ENCODE measurements around the gene TCP11.

TCP11 gene

GRCh38 chr6:35141007-35141655, at the start of gene TCP11:
TSS of gene TCP11 (minus strand) at chr6:35141339. CDS start at chr6:35140870, 469 bp downstream.
- H3K27me3 ChIP-seq: peaks cover 32% of the 10 kb centered on the region
- no peak for TF ChIP-seq CTCF (IDR thresholded peaks at IDR 0.05)
- peaks cover 9% of the 10 kb centered on the region in 2 experiments for H3K4me1 ChIP-seq (ENCODE audit: control insufficient read depth in 1 of 2, insufficient read depth in 1 of 2, low read depth in 1 of 2, low read length in 1 of 2)
- H3K27ac ChIP-seq: no peak within 1 kb of the TSS
- no peaks in the 10 kb centered on the region for H3K9me3 ChIP-seq
- no peak within 1 kb of the TSS for H3K4me3 ChIP-seq (ENCODE audit: low read depth in 1 of 2, low read length in 1 of 2)
- no peaks in the 10 kb centered on the region for H3K36me3 ChIP-seq

- Histone ChIP-seq H3K4me1 (ENCODE audit: control insufficient read depth in 1 of 2, insufficient read depth in 1 of 2, low read depth in 1 of 2, low read length in 1 of 2) (no peaks in the 10 kb centered on the region), H3K4me3 (ENCODE audit: low read depth in 1 of 2, low read length in 1 of 2) (no peak overlapping the region), H3K9me3 (no peaks in the 10 kb centered on the region), H3K27ac (no peak overlapping the region), H3K36me3 (no peaks in the 10 kb centered on the region), H3K27me3 (peaks cover 20% of the 10 kb centered on the region)
- TF ChIP-seq CTCF (IDR thresholded peaks at IDR 0.05): no peak
Observed at GRCh38 chr6:35190306-35190705, 49.2 kb upstream of the TCP11 start.

GRCh38 chr6:35188886-35189285, 47.7 kb upstream of the TCP11 start:
- Histone ChIP-seq H3K9me3 (no peaks in the 10 kb centered on the region), H3K27ac (no peak overlapping the region), H3K36me3 (no peaks in the 10 kb centered on the region), H3K4me3 (ENCODE audit: low read depth in 1 of 2, low read length in 1 of 2) (no peak overlapping the region), H3K27me3 (peaks cover 8% of the 10 kb centered on the region), H3K4me1 (ENCODE audit: control insufficient read depth in 1 of 2, insufficient read depth in 1 of 2, low read depth in 1 of 2, low read length in 1 of 2) (no peaks in the 10 kb centered on the region)
- TF ChIP-seq CTCF (IDR thresholded peaks at IDR 0.05): no peak

- Histone ChIP-seq H3K4me1 (ENCODE audit: control insufficient read depth in 1 of 2, insufficient read depth in 1 of 2, low read depth in 1 of 2, low read length in 1 of 2) (no peaks in the 10 kb centered on the region), H3K36me3 (no peaks in the 10 kb centered on the region), H3K27me3 (peaks cover 21% of the 10 kb centered on the region), H3K27ac (no peak overlapping the region), H3K9me3 (no peaks in the 10 kb centered on the region), H3K4me3 (ENCODE audit: low read depth in 1 of 2, low read length in 1 of 2) (no peak overlapping the region)
- TF ChIP-seq CTCF (IDR thresholded peaks at IDR 0.05): no peak
Observed at GRCh38 chr6:35186571-35186970, 45.4 kb upstream of the TCP11 start.

GRCh38 chr6:35185971-35186370, 44.8 kb upstream of the TCP11 start:
- H3K9me3 ChIP-seq: no peaks in the 10 kb centered on the region
- peaks cover 27% of the 10 kb centered on the region for H3K27me3 ChIP-seq
- H3K4me1 ChIP-seq (ENCODE audit: control insufficient read depth in 1 of 2, insufficient read depth in 1 of 2, low read depth in 1 of 2, low read length in 1 of 2): no peaks in the 10 kb centered on the region
- H3K4me3 ChIP-seq (ENCODE audit: low read depth in 1 of 2, low read length in 1 of 2): no peak overlapping the region
- H3K36me3 ChIP-seq: no peaks in the 10 kb centered on the region
- no peak overlapping the region for H3K27ac ChIP-seq
- no peak for TF ChIP-seq CTCF (IDR thresholded peaks at IDR 0.05)

Data from neutrophil (primary cell).